IPS-11a (cell line): ENCODE results near the gene CYFIP1.

Experiments
- H3K4me3 ChIP-seq: one replicate; pipeline ENCODE4 v1.5.1; 2013; ENCODE audit warnings: low read depth, low read length, control low read depth

The CYFIP1 gene

GRCh38 chr15:22951031-22951380, 29.2 kb downstream of the CYFIP1 start:
- no peak overlapping the region for H3K4me3 ChIP-seq

- H3K4me3 ChIP-seq = no peak overlapping the region
Measured at GRCh38 chr15:22950256-22950990, 29.7 kb downstream of the CYFIP1 start.

GRCh38 chr15:22949074-22949547, 31.1 kb downstream of the CYFIP1 start:
- no peak overlapping the region for H3K4me3 ChIP-seq

DNA sequence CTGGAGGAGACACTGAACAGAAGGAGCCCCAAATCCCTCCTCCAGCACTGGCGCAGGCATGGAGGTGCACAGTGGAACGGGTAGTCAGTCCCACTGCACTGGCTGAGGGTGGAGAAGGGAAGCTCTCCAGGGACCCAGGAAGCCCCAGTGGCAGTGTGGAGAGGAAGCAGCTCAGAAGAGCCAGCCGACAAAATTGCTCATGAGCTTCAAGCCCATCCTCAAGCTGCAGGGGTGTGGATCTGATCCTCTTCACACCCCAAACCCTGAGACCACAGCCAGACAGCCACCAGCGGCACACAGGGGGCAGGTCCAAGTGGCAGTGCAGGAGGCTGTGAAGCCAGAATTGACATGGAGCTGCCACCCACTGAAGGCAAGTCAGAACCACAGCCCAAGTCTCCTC, 32.1 kb downstream of the CYFIP1 start:
- H3K4me3 ChIP-seq = no peak overlapping the region

DNA sequence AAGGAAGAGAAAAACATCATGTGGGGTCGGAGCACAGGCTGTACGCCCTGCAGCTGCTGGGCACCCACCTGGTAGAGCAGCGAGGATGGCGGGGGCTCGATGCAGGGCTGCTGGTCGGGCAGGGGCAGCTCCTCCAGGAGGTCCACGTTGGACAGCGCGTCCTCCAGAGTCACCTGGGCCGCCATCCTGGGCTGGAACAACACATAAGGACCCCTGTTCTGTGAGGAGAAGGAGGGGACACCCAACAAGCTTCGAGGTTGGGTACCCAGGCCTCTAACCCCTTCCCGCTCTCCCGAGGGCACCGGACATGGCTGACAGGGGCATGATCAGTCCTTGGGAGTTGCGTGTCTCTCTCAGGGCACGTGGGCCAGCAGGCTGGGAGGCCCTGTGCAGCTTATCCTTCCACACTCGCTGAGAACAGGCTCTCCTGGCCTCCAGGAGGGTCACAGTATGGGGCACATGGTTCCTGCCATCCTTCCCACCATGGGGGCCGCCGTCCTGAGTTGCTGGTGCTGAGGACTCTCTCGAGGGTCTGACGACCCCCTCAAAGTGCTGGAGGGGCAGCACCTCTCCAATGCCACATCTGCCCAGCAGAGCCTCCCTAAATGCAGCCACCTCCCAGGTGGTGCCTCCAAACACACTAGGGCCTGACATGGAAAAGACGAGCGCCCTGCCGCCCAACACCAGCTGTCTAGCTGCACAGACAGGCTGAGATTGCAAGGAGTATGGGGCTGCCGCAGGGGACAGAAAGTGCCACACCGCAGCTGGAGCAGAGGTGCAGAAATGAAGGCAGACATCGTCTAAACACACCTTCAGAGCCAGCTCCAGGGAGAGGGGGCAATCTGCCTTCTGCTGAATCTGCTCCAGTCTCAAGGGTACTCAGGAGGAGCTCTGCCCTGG, 32.8 kb downstream of the CYFIP1 start:
- no peak overlapping the region for H3K4me3 ChIP-seq

GRCh38 chr15:22945071-22945470, 35.1 kb downstream of the CYFIP1 start:
- no peak overlapping the region for H3K4me3 ChIP-seq

DNA sequence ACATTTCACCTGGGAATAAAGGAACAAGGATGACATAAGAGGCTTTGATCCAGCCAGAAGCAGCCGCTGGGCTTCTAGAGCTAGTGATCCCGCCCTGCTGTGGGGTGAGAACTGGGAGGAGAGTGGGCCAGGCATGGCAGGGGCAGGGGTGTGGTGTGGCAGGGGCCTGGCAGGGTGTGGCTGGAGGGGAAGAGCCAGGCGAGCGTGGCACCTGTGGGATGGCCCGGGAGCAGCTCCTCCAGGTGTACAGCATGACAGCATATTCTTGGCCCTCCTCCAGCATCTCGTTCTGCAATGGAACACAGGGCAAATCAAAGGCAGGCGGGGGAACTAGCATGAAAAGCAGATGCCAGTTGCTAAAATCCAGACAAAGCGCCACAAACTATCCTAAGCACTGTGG, 35.5 kb downstream of the CYFIP1 start:
- H3K4me3 ChIP-seq = no peak overlapping the region

GRCh38 chr15:22942877-22943276, 37.3 kb downstream of the CYFIP1 start:
- no peak overlapping the region for H3K4me3 ChIP-seq

GRCh38 chr15:22942306-22942855, 37.8 kb downstream of the CYFIP1 start:
- H3K4me3 ChIP-seq = no peak overlapping the region

DNA sequence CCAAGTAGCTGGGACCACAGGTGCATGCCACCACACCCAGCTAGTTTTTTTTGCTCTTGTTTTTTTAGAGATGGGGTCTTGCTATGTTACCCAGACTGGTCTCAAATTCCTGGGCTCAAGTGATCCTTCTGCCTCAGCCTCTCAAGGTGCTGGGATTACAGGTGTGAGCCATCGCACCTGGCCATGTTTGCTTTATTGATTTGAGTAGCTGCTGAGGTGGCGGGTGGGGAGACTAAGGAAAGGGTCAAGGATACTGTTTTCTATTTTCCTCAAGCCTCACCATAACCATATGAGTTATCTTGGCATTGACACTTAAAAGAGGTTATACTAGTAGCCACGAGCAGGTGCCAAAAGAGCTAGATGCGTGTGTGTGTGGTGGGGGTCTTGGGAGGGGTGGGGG, 39.0 kb downstream of the CYFIP1 start:
- no peak overlapping the region for H3K4me3 ChIP-seq

DNA sequence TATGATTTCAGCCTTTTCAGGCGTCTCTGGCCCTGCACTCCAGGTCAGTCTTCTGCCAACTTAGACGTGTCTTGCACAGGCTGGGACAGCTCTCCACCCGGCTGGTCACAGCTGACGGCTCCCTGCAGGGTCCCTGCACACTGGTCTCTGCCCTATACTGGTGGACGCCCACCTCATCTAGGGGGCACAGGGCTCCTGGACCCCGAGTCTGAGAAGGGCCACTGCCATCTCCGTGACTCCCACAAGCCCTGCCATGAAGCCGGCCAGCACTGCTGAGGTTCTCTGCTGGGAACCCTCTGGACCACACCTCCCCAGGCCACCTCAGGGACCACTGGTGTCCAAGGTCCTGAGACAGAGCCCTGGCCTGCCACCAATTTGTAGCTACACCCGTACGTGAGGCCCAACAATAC, 40.5 kb downstream of the CYFIP1 start:
- no peak overlapping the region for H3K4me3 ChIP-seq

DNA sequence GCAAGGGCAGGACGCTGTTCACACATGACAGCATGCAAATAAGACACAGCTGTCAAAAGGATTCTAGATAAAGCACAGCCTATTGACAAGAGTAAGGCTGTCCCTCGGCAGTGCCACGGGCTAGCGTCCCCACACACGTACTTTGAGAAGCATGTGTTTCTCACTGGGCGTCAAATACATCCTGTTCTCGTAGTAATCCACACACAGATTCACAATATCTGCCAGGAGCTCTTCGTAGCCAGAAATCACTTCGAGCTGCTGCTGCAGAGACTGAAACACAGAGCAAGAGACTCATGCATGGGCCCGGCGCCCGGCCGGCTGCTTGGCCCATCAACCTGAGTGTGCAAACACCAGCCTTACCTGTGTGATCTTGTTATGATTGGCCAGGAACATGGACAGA, 41.1 kb downstream of the CYFIP1 start:
- no peak overlapping the region for H3K4me3 ChIP-seq

- H3K4me3 ChIP-seq = no peak overlapping the region
Measured at GRCh38 chr15:22936577-22937472, 43.3 kb downstream of the CYFIP1 start.

DNA sequence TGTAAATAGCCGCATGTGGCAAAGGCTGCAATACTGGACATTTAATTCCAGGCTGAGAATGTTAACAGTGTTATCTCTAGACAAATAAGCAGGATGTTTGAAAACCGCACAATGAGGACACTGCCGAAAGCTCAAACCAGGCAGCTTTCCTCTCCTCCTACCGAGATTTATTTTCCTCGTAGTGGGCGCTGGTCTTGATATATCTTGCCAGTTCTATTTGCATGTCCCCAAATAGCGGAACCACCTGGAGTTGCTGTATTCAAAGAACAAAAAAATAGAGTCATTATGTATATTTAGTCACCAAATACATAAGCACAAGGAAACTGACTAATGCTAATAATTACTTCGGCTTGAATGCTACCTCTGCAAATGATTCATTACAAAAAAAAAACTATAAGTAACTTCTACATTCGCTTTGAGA, 46.5 kb downstream of the CYFIP1 start:
- H3K4me3 ChIP-seq = no peak overlapping the region

DNA sequence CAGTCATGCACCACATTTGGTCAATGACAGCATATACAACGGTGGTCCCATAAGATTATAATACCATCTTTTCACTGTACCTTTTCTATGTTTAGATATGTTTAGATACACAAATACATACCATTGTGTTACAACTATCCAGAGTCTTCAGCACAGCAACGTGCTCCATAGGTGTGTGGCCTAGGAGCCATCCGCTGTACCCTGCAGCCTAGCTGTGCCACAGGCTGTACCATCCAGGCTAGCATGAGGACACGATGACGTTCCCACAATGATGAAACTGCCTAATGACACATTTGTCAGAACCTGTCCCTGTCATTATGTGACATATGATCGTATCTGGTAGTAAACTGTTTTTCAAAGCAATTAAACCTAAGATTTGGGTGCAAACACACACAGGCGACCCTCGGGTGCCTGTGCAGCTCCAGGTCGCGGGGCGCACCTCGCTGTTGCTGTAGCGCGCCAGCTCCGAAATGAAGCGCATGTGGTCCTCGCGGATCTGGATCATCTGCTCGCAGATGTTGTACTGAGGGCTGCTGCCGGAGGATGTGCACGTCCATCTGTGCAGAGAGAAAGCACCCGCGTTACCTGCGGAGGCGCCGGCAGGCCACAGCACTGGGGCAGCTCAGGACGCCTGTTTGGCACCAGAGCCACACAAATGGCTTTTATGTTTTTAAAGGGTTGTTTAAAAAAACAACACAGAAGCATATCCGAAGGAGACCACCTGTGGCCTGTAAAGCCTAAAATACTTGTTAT, 48.2 kb downstream of the CYFIP1 start:
- H3K4me3 ChIP-seq = no peak overlapping the region

DNA sequence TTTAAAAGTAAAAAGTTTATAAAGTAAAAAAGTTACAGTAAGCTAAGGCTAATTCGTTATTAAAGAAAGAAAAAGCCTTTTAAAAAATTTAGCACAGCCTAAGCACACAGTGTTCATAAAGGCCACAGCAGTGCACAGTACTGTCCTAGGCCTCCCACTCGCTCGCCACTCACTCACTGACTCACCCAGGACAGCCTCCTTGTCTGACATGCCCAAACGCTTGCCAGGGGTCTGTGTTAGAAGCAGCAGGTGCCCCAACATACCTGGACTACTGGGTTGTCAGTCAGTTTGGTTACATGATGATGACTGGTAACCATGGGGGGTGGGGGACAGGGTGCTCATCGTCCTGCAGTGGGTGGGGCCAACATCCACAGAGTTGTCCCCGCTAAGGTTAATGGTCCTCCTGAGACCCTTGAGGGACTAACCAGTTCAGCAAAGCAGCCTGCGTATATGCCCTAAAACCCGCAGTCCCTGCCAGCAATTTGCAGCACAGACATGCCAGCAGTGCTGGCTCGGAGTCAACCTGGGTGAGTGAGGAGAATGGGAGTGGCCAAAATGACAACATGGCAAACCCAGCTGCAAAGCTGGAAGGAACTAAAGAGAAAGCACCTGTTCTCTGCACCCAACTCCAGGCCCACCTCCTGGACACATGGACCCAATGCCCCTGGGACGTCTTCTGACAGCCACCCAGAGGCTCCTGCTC, 49.2 kb downstream of the CYFIP1 start:
- H3K4me3 ChIP-seq = no peak overlapping the region

DNA sequence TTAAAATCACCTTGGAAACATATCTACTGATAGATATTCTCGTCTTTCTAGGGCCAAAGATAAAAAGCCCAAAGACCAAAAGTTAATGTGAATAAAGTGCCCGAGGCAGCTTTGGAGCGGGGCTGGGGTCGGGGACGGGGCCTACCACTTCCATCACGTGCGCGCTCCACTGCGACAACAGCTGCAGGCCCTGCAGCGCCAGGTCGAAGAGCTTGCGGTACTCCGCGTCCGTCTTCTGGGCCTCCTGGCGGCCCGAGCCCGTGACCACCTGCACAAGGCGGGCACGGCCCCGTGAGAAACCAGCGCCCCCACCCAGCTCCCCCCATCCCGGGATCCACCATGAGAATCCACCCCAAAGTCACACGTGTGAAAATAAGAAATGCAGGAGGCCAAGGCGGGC, 52.4 kb downstream of the CYFIP1 start:
- no peak overlapping the region for H3K4me3 ChIP-seq

- no peak overlapping the region for H3K4me3 ChIP-seq
Measured at GRCh38 chr15:22925875-22926274, 54.3 kb downstream of the CYFIP1 start.

GRCh38 chr15:22922003-22922402, 58.2 kb downstream of the CYFIP1 start:
- H3K4me3 ChIP-seq = no peak overlapping the region

DNA sequence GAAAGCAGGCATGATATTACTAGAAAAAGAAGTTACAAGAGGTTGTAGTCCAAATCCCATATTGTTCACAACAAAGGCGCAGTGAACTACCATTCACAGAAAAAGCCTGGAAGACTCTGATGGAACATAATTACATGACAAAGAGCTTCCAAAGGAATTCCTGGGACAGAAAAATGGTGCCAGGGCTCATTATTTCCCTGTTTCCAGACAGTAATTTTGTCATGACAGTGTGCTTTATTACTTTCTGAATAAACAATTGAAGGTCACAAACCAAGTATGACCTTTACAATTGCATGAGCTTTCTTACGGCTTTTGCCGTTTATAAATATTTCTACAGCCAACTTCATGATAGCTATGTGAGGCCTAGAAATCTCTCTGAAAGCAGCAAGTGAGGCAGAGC, 61.0 kb downstream of the CYFIP1 start:
- H3K4me3 ChIP-seq = no peak overlapping the region
